ENCODE results near the gene HLA-DQA1. TPM values are rescaled to one million over a fixed set of nuclear protein-coding genes. Genes with fewer than 3 reads are reported as not detected.
A peak's percentile ranks its signal among the peaks of the same experiment; 100 is the strongest.
"Not testable (repeated sequence)": the region's sequence is repeated elsewhere in the genome, so short reads cannot be mapped to it uniquely, and the experiment has no call there.

HLA-DQA1 gene
- total RNA-seq, 2 experiments from 2014 or later: 2.7 to 3.4 TPM

- ATAC-seq (peak; percentile 28), DNase-seq (peak; percentile 37)
- Mint-ChIP-seq H3K27me3 (ENCODE audit: low read depth) (no peaks in the 10 kb centered on the region), H3K4me1 (ENCODE audit: low read depth) (peaks cover 53% of the 10 kb centered on the region), H3K4me3 (peak overlapping the region; percentile 47), H3K27ac (peak overlapping the region; percentile 98), H3K9me3 (ENCODE audit: insufficient read depth) (peaks cover 4% of the 10 kb centered on the region), H3K36me3 (ENCODE audit: low read depth) (peaks cover 15% of the 10 kb centered on the region)
- POLR2A ChIA-PET: interaction anchor here (0.8 to 1.1 kb wide), 3 partner anchors 11 to 348 kb away, joined by 3 to 7 read pairs (median 3); no protein-coding TSS in a partner anchor
- CTCF ChIA-PET: interaction anchor here (0.7 to 2.7 kb wide), 8 partner anchors 9 to 244 kb away, joined by 3 to 24 read pairs (median 6); no protein-coding TSS in a partner anchor
Observed at GRCh38 chr6:32623693-32624092, 13.5 kb upstream of the HLA-DQA1 start.

- Mint-ChIP-seq H3K36me3 (ENCODE audit: low read depth) (peaks cover 13% of the 10 kb centered on the region), H3K9me3 (ENCODE audit: insufficient read depth) (no peaks in the 10 kb centered on the region), H3K27ac (peak overlapping the region; percentile 67), H3K4me3 (no peak overlapping the region), H3K4me1 (ENCODE audit: low read depth) (peaks cover 53% of the 10 kb centered on the region), H3K27me3 (ENCODE audit: low read depth) (no peaks in the 10 kb centered on the region)
- POLR2A ChIA-PET: interaction anchor here (0.8 kb wide), 1 partner anchor 10 kb away, joined by 3 read pairs; no protein-coding TSS in a partner anchor
- CTCF ChIA-PET: no interaction called here
- DNase-seq: no peak
- no peak for ATAC-seq
Observed at GRCh38 chr6:32624565-32624964, 12.6 kb upstream of the HLA-DQA1 start.

DNA sequence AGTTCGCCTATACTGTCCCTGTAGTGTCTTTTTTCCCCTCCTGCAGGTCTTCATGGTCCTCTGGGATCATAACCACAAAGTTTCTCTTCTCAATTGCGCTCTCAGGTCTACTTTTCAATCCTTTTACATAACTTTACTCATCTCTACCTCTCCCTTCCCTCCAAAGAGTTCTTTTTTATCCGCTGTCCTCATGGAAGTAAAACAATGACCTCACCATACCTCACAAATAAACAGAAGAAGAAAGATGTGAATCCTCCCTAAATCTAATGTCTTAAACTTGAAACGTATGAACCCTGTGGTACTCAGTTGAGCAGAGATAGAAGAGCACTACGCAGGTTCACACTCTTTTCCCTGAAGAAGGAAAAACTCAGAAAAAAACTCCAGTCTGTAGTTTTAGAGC lies 12.1 kb upstream of the HLA-DQA1 start:
- DNase-seq (no peak), ATAC-seq (no peak)
- ChIA-PET POLR2A (no interaction called here), CTCF (interaction anchor here (1.0 kb wide), 1 partner anchor 67 kb away, joined by 3 read pairs; no protein-coding TSS in a partner anchor)
- Mint-ChIP-seq H3K27ac (peak overlapping the region; percentile 30), H3K36me3 (ENCODE audit: low read depth) (peaks cover 9% of the 10 kb centered on the region), H3K9me3 (ENCODE audit: insufficient read depth) (no peaks in the 10 kb centered on the region), H3K4me3 (no peak overlapping the region), H3K27me3 (ENCODE audit: low read depth) (no peaks in the 10 kb centered on the region), H3K4me1 (ENCODE audit: low read depth) (peaks cover 53% of the 10 kb centered on the region)

GRCh38 chr6:32627249-32627648 lies 10.0 kb upstream of the HLA-DQA1 start:
- no peaks in the 10 kb centered on the region for H3K9me3 Mint-ChIP-seq (ENCODE audit: insufficient read depth)
- H3K27ac Mint-ChIP-seq: no peak overlapping the region
- ATAC-seq: no peak
- H3K36me3 Mint-ChIP-seq (ENCODE audit: low read depth): peaks cover 7% of the 10 kb centered on the region
- peaks cover 39% of the 10 kb centered on the region for H3K4me1 Mint-ChIP-seq (ENCODE audit: low read depth)
- DNase-seq: no peak
- CTCF ChIA-PET: interaction anchor here (0.6 kb wide), 1 partner anchor 73 kb away, joined by 3 read pairs; no protein-coding TSS in a partner anchor
- no peak overlapping the region for H3K4me3 Mint-ChIP-seq
- POLR2A ChIA-PET: no interaction called here
- H3K27me3 Mint-ChIP-seq (ENCODE audit: low read depth): peaks cover under 1% of the 10 kb centered on the region

- Mint-ChIP-seq H3K36me3 (ENCODE audit: low read depth) (peaks cover 4% of the 10 kb centered on the region), H3K27ac (peak overlapping the region; percentile 68), H3K9me3 (ENCODE audit: insufficient read depth) (no peaks in the 10 kb centered on the region), H3K27me3 (ENCODE audit: low read depth) (peaks cover 6% of the 10 kb centered on the region), H3K4me3 (no peak overlapping the region), H3K4me1 (ENCODE audit: low read depth) (peaks cover 34% of the 10 kb centered on the region)
- ChIA-PET POLR2A (no interaction called here), CTCF (no interaction called here)
- peak; percentile 17 for ATAC-seq
- peak; percentile 59 for DNase-seq
Observed at GRCh38 chr6:32627831-32628230, 9.4 kb upstream of the HLA-DQA1 start.

- ATAC-seq; POLR2A ChIA-PET; CTCF ChIA-PET; H3K4me3 Mint-ChIP-seq; H3K27ac Mint-ChIP-seq; DNase-seq; H3K36me3 Mint-ChIP-seq (ENCODE audit: low read depth); H3K9me3 Mint-ChIP-seq (ENCODE audit: insufficient read depth): not testable (repeated sequence)
- peaks cover 14% of the 10 kb centered on the region for H3K27me3 Mint-ChIP-seq (ENCODE audit: low read depth)
- H3K4me1 Mint-ChIP-seq (ENCODE audit: low read depth): peaks cover 30% of the 10 kb centered on the region
Observed at GRCh38 chr6:32629793-32630192, 7.4 kb upstream of the HLA-DQA1 start.

- CTCF ChIA-PET: interaction anchor here (1.6 kb wide), 1 partner anchor 13 kb away, joined by 6 read pairs; no protein-coding TSS in a partner anchor
Observed at GRCh38 chr6:32635526-32636123, 1.6 kb upstream of the HLA-DQA1 start.

DNA sequence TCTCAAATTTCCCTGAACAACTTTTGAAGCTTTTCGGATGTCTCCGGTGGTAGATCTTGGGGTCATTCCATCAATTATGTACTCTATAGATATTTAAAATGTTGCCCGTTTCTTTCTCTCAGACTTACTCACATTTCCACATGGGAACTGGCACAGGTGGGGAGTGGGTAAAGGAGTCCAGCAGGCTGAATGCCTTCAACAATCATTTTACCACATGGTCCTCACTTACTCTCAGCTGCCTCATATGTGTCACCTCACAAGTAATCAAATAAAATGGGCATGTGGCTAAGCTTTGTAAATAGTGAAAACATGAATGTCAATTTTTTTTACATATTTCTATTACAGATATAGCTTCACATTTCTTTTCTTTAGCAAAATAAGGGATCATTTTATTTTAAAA lies 677 bp downstream of the HLA-DQA1 start:
- H3K27me3 Mint-ChIP-seq (ENCODE audit: low read depth): peaks cover 31% of the 10 kb centered on the region
- POLR2A ChIA-PET: no interaction called here
- H3K36me3 Mint-ChIP-seq (ENCODE audit: low read depth): no peaks in the 10 kb centered on the region
- no peak overlapping the region for H3K4me3 Mint-ChIP-seq
- no peak overlapping the region for H3K27ac Mint-ChIP-seq
- DNase-seq (no peak), ATAC-seq (no peak)
- H3K9me3 Mint-ChIP-seq (ENCODE audit: insufficient read depth): no peaks in the 10 kb centered on the region
- H3K4me1 Mint-ChIP-seq (ENCODE audit: low read depth): peaks cover 34% of the 10 kb centered on the region
- CTCF ChIA-PET: interaction anchor here (0.9 to 1.6 kb wide), 2 partner anchors 8 to 16 kb away, joined by 3 to 5 read pairs; no protein-coding TSS in a partner anchor

More at GRCh38 chr6:32635526-32636123, 1.6 kb upstream of the HLA-DQA1 start:
- POLR2A ChIA-PET: interaction anchor here (1.0 kb wide), 1 partner anchor 12 kb away, joined by 3 read pairs; no protein-coding TSS in a partner anchor
- DNase-seq (no peak), ATAC-seq (no peak)
- Mint-ChIP-seq H3K4me3 (no peak overlapping the region), H3K27ac (no peak overlapping the region), H3K27me3 (ENCODE audit: low read depth) (peaks cover 34% of the 10 kb centered on the region), H3K9me3 (ENCODE audit: insufficient read depth) (no peaks in the 10 kb centered on the region), H3K36me3 (ENCODE audit: low read depth) (no peaks in the 10 kb centered on the region), H3K4me1 (ENCODE audit: low read depth) (peaks cover 17% of the 10 kb centered on the region)

DNA sequence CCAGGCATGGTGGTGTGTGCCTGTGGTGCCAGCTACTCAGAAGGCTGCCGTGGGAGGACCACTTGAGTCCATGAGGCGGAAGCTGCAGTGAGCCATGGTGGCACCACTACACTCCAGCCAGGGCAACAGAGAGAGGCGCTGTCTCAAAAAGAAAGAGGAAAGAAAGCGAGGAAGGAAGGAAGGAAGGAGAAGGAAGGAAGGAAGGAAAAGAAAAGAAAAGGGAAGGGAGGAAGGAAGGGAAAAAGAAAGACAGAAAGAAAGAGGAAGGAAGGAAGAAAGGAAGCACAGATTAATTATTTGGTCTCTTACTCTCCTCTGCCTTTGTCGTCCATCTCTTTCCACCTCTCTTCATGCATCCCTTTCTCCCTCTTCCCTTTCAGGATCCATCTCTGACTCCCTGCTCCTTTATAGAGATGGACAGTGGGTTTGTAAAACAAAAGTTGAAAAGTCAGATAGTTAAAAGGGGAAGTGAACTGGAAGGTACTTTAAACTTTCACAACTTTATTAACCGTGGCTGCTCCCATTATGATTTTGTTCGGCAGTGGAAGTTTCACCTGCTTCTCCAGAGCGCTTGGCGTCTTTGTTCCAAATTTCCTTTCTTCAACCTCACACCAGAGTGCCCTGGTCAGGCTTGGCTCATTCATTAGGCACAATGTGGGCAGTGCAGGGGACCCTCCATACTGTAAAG lies 1.5 kb downstream of the HLA-DQA1 start:
- ChIA-PET POLR2A (no interaction called here), CTCF (interaction anchor here (1.6 kb wide), 1 partner anchor 17 kb away, joined by 5 read pairs; no protein-coding TSS in a partner anchor)
- no peak for ATAC-seq
- no peaks in the 10 kb centered on the region for H3K9me3 Mint-ChIP-seq (ENCODE audit: insufficient read depth)
- no peaks in the 10 kb centered on the region for H3K36me3 Mint-ChIP-seq (ENCODE audit: low read depth)
- no peak for DNase-seq
- peaks cover 33% of the 10 kb centered on the region for H3K4me1 Mint-ChIP-seq (ENCODE audit: low read depth)
- H3K27me3 Mint-ChIP-seq (ENCODE audit: low read depth): peaks cover 32% of the 10 kb centered on the region
- no peak overlapping the region for H3K4me3 Mint-ChIP-seq
- H3K27ac Mint-ChIP-seq: no peak overlapping the region

GRCh38 chr6:32639440-32640394 lies 2.5 kb downstream of the HLA-DQA1 start:
- Mint-ChIP-seq H3K27ac (no peak overlapping the region), H3K36me3 (ENCODE audit: low read depth) (no peaks in the 10 kb centered on the region), H3K9me3 (ENCODE audit: insufficient read depth) (no peaks in the 10 kb centered on the region), H3K4me1 (ENCODE audit: low read depth) (peaks cover 25% of the 10 kb centered on the region), H3K4me3 (no peak overlapping the region), H3K27me3 (ENCODE audit: low read depth) (peaks cover 29% of the 10 kb centered on the region)
- ATAC-seq: no peak
- ChIA-PET POLR2A (no interaction called here), CTCF (no interaction called here)
- DNase-seq: no peak

DNA sequence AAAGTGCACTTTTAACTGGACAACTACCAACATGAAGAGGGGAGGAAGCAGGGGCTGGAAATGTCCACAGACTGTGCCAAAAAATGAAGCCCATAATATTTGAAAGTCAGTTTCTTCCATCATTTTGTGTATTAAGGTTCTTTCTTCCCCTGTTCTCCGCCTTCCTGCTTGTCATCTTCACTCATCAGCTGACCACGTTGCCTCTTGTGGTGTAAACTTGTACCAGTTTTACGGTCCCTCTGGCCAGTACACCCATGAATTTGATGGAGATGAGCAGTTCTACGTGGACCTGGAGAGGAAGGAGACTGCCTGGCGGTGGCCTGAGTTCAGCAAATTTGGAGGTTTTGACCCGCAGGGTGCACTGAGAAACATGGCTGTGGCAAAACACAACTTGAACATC lies 3.9 kb downstream of the HLA-DQA1 start:
- Mint-ChIP-seq H3K4me3 (no peak overlapping the region), H3K27ac (no peak overlapping the region), H3K4me1 (ENCODE audit: low read depth) (peaks cover 23% of the 10 kb centered on the region), H3K36me3 (ENCODE audit: low read depth) (no peaks in the 10 kb centered on the region), H3K9me3 (ENCODE audit: insufficient read depth) (no peaks in the 10 kb centered on the region), H3K27me3 (ENCODE audit: low read depth) (peaks cover 22% of the 10 kb centered on the region)
- ChIA-PET CTCF (interaction anchor here (0.6 kb wide), 1 partner anchor 203 kb away, joined by 3 read pairs; no protein-coding TSS in a partner anchor), POLR2A (no interaction called here)
- no peak for DNase-seq
- no peak for ATAC-seq
